GM21390 (cell line): ENCODE measurements around the gene SAMD4A.

Experiments
- ATAC-seq: cut with Tn5 transposase; IDR thresholded peaks from one replicate; pipeline ENCODE4 v1.9.1; 2021; ENCODE audit not compliant: unreplicated experiment

The SAMD4A gene

GRCh38 chr14:54718046-54718445 lies 151.1 kb downstream of the SAMD4A start:
- ATAC-seq: no peak

DNA sequence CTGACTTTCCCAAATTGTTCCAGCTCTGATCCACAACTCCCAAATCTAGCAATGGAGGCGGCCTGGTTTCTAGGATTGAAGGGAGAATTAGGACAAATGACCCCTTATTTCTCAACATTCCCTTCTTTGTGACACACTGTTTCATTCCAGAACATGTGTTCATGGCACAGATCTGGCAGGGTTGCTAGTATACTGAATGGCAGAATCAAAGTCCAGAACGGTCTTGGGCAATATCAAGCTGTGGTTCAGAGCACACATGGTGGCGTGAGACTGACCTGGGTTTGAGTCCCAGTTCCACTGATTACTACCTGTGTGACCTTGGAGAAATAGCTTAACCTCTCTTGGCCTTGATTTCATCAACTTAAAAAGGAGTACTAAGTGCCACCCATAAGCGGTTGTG lies 152.5 kb downstream of the SAMD4A start:
- ATAC-seq: no peak

GRCh38 chr14:54722791-54723432 lies 156.0 kb downstream of the SAMD4A start:
- no peak for ATAC-seq

DNA sequence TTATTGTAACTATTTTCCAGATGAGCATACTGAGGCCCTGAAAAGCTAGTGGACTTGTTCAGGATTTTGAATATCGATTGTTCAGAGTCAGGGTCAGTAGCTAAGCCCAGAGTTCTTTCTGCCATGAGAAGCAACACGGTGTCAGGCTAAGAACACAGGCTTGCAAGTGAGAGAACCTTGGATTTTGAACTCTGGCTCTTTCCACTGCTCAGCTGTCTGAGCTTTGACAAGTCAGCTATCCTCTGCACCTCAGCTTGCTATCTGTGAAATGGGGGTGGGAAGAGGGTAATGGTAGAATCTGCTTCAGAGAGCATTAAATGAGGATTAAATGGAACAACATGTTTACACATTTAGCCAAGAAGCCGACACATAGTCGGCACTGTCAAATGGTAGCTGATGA lies 157.2 kb downstream of the SAMD4A start:
- ATAC-seq: no peak

- ATAC-seq: no peak
Measured at GRCh38 chr14:54724676-54725325, 157.9 kb downstream of the SAMD4A start.

GRCh38 chr14:54725998-54726397 lies 159.1 kb downstream of the SAMD4A start:
- no peak for ATAC-seq

DNA sequence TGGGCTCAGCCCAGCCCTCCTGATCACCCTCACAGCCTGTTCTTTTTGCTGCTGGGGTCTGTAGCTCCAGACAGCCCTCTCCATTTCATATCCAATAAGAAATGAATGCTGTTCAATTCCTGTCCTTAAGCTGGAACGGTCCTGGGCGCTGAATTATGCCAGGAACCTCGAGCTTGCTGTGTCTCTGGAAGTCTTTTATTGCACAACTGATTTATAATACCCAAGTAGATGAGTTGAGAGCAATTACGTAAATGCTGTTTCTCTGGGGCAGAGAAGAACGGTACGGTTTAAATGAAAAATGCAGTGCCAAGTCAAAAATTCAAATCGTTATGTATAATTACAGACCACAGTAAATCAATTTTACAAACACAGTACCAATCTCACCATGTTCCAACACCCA lies 161.0 kb downstream of the SAMD4A start:
- no peak for ATAC-seq

DNA sequence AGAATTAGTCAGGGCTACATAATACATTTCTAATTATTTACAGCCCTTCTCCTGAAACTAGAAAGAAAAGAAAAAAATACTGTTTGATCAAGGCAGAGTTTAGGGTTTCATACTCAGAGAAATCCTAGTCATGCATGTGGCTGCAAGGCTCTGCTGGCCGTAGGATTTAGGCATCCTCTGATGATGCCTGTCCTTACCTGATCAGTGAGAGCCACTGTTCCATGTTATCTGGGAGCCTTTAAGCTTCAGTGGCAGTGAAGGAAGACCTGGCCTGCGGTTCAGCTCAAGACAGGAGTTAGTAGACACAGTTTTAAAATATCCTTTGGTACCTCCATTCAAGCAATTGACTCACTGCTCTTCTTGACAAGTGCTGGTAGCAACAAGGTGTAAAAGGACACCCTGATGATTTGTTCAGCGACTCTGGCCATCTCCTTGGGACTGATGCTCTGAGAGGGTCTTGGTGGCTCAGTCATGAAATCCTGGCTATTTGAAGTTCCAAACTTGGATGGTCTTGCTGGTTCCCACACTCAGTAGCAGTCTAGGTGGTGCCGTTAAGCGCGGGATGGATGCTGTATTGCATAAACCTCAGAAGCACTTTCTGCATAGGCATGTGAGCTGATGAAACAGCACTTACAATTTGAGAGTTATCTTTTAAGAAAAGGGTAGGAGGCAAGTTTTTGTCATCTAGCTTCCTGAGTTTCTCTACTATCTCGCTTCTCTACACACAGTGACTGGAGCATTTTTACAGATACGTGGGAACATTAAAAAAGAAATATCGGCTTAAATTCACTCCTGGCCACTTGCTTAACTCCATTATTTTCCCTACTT lies 162.0 kb downstream of the SAMD4A start:
- ATAC-seq: no peak

- ATAC-seq: peak; percentile 97
Measured at GRCh38 chr14:54730156-54730961, 163.4 kb downstream of the SAMD4A start.

DNA sequence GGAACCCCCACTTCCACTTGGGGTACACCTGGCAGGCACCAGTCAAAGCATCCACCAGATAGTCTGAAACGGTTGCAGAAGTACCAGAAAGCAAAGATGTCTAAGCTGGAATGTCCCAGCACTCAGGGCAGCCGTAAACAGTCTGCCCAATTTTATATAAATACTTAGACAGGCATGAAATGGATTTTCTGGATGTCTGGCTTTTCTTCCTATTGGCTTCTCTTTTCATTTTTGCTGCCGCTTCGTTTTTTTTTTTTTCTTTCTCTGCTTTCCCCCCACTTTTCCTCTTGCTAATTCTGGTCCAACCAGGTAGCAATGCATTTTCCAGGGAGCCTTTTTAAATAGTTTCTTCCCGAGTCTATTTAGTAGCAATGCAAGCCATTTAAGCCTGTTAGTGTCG lies 168.0 kb downstream of the SAMD4A start:
- no peak for ATAC-seq

- ATAC-seq: no peak
Measured at GRCh38 chr14:54735424-54735823, 168.5 kb downstream of the SAMD4A start.

DNA sequence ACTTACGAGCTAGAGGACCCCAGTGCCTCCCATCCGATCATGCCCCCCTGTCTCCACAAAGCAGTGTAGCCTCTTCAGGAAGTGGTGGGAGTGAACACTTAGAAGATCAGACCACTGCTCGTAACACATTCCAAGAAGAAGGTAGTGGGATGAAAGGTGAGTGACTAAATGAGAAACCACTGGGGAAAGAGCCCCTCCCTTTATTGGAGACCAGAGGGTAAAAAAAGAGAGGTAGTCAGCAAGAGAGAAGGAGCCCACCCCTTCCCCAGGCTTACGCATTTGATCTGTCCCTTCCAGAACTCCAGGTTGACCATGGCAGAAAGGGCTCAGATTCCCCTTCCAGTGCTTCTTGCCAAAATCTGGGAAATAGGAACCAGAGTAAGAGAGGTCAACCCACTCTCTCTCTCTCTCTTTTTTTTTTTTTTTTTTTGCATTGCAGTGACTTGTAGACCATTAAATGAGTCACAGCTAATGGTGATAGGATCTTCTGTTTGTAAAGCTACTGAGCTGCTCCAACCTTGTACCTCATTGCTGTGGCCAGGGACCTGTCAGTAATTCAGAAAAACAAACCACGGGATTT lies 170.3 kb downstream of the SAMD4A start:
- no peak for ATAC-seq

DNA sequence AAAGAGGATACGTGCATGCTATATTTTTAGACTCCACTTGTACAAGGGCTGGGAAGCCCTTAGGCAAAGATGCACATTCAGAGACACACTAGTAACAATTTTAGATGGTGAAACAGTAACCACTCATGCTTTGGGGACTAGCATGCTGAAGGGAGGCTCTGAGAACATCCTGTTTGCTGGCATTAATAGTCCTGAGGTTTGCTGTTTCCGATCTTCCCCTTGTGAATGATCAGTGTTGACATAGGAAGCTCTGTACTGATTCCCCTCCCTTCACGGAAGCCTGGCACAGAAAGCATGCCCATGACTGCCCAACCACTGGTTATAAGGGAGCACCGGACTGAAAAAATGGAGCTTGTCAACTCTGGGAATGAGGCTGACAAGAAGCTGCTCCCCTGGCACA lies 171.1 kb downstream of the SAMD4A start:
- no peak for ATAC-seq

DNA sequence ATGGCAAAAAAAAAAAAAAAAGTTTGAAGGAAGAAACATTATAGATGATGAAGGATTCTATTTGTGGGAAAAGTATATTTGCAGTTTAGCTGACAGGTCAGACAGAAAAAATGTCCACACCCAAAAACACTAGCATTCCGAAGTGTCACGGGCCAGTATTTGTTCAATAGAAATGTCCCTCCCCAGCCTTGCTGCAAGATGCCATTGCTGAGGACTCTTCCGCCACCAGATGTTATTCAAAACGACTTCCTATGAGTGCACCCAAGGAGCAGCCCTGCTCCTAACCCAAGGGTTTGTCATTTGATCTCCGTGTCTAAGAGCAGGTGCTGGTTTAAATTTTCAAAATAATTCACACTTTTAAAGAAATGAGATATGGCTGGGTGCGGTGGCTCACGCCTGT lies 172.6 kb downstream of the SAMD4A start:
- no peak for ATAC-seq

GRCh38 chr14:54742492-54743350 lies 175.8 kb downstream of the SAMD4A start:
- ATAC-seq: no peak

DNA sequence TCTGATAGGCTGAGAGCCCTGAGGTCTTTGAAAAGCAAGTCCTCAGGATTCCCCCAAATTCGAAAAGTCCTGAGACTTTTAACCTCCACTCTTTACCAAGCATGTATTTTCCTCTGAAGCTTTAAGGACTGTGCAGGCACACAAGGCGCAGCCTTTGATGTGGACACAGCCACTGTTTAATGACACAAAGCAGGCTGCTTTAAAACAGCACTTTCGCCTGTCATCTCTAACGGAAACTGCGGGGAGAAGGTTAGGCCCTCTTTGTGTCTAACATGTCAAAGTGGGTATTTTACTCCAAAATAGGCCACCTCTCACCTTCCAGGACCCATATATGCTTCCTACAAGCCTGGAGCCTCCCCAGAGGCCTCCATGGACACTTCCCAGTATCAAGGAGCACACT lies 176.5 kb downstream of the SAMD4A start:
- ATAC-seq: no peak

DNA sequence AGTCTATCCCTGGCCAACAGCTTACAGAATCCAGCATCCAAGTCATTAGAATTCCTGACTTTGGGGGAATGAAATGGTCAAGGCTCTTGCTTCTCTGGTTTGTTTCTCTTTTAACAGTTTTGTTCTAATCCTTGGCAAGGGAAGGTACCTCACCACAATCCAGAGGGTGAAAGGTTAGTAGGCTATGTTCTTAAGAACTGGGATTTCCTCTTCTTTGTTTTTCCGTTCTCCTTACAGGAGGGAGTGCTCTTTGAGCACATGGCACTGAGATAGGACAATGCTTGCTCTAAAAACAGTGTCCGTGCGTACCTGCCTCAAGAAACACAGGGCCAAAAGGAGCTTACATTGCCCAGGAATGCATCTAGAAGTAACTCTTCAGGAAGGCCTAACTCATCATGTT lies 179.1 kb downstream of the SAMD4A start:
- ATAC-seq: no peak

GRCh38 chr14:54747616-54748015 lies 180.7 kb downstream of the SAMD4A start:
- ATAC-seq: no peak

DNA sequence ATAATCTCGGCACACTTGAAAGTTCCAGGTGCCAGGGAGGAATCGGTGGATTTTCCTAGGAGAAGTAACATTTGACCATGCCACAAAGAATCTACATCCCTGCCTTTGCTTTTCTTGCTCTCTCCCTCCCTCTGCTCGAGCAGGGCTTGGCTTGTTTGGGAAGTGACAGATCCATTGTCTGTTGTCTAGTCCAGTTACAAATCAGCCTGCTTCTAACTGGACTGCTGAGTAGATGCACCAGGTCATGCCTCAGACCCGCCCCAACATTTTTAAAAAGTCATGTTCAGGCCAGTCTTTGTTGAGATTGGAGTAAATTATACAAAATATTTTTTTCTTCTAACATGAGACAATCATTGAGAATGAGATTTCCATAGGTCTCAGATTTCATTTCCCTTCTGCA lies 182.3 kb downstream of the SAMD4A start:
- ATAC-seq: no peak

DNA sequence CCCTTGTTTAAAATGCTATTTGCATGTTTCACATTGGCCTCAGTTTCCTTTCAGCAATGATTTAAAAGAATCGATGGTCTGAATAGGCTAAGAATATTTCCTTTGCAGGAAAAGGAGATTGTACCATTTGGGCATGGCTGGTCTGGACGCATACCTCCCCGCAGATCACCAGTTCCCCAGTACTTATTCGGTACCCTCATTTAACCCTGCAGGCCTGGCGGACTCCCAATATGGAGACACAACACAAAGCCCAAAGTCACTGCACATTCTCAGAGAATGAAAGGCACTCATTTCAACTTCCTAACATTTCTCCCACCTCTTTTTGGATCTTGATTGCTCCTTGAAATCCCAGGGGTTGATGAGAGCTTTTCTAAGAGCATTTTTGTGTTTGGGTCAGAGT lies 182.8 kb downstream of the SAMD4A start:
- no peak for ATAC-seq
